NCI-H1105 treated with DMSO at 0.1 percent for 48 hours (cell line): ENCODE results near the gene KDM2A.

Experiments
- DNase-seq: peaks from one replicate; lab custom pipeline; 2025; lab: John Stamatoyannopoulos, UW

Gene KDM2A

GRCh38 chr11:67237574-67237973 lies 118.5 kb downstream of the KDM2A start:
- DNase-seq: no peak

- DNase-seq: no peak
These were observed 120.1 kb downstream of the KDM2A start for GRCh38 chr11:67238894-67239782.

- DNase-seq: peak; percentile 99
These were observed 120.9 kb downstream of the KDM2A start for GRCh38 chr11:67239783-67240575.

DNA sequence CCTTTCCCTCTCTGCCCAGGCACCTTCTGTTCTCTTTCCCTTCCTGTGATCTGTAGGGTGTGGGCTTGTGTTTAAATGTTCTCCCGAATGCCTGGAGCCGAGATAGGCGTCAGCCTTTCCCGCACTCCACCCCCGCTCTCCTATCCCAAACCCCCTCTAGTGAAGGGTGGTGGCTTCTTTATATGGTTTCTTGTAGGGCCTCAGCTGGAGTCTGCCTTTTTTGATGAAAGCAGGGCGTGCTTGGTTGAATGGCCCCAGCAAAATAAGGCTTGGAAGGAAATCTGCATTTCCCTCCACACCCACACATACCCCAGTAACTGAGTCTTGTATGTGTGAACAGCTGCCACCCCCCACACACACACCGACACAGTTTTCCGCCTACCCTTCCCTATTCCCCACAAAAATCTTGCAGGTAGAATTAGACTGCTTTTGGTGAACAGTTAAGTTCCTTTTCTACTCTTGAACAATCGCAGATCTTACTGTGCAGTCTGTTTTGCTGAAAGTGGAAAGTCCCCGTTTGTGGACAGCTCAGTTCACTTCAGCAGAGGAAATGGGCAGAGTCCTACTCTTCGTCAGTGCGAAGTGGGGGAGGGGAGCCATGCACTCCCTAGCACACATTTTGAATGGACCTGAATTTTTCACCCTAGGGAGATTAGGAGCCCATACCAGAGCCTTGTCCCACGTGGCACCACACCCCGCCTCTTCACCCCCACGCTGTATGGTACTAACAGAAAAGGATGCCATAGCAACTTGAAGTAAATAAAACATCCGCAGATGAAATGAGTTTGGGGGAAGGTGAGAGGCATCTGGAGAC lies 121.7 kb downstream of the KDM2A start:
- DNase-seq: peak; percentile 22

DNA sequence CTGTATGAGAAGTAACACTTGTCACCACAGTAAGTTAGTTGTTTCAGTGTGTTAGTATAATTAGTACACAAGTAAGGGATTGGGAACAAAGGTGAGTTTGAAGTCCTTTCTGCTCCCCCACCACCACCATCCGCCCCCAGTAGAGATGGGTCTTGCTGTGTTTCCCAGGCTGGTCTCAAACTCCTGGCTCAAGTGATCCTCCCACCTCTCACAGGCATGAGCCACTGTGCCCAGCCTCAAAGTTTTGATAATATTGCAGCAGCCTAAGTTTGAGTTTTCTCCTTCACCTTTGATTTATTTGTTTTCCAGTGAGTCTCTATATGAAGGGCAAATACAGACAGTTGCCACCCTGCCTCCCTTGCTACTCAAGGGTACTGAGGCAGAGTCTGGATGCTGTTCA lies 123.5 kb downstream of the KDM2A start:
- no peak for DNase-seq

DNA sequence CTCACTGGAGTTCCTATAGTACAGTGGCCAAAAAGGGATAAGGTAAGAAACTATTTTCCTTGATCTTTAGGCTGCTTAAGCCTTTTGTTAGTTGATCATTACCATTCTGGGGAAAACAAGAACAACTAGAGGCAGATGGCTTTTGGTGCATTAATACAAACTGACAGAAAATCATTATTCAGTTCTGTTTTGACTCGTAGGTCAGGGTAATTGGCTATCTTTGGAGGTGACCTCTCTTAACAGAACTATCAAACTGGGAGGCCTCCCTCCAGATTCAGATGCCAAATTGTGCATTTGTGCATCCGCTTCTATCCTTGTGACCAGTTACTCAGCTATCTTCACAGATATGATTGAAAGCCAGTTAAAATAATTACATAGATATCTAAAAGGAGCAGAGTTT lies 124.0 kb downstream of the KDM2A start:
- DNase-seq: no peak

DNA sequence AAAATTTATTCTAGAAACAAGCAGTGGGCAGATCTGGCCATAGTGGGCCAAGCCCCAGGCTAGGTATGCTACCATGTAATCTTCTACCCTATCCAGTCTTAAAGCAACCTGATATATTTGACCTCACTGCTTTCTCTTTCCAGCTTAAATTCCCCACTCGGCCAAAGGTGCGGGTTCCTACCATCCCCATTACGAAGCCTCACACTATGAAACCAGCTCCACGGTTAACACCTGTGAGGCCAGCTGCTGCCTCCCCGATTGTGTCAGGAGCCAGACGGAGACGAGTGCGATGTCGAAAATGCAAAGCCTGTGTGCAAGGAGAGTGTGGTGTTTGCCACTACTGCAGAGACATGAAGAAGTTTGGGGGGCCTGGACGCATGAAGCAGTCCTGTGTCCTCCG lies 126.0 kb downstream of the KDM2A start:
- no peak for DNase-seq

DNA sequence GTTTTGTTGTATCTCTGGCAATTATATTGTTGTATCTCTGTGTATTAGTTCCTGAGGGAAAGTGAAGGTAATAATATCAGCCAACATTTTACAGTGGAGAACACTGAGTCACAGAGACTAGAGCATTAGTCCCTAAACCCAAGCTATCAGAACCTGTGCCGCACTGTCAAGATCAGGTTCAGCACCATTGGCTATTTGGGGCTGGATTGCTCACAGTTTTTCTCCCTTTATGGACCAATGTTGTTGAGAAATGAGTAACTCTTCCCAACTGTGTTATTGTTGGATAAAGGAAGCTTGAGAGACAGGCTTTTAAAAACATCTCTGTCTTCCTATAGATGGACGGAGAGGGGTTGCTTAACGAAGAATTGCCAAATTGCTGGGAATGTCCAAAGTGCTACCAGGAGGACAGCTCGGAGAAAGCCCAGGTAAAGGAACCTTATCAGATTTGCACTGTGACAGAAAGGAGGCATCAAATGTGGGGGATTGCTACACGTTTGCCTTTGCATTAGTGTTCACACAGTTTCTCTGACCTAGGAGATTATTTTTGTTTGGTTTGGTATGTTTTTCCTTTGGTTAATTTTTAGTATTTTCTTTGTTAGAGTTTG lies 129.0 kb downstream of the KDM2A start:
- DNase-seq: no peak

GRCh38 chr11:67248653-67249052 lies 129.6 kb downstream of the KDM2A start:
- DNase-seq: no peak

DNA sequence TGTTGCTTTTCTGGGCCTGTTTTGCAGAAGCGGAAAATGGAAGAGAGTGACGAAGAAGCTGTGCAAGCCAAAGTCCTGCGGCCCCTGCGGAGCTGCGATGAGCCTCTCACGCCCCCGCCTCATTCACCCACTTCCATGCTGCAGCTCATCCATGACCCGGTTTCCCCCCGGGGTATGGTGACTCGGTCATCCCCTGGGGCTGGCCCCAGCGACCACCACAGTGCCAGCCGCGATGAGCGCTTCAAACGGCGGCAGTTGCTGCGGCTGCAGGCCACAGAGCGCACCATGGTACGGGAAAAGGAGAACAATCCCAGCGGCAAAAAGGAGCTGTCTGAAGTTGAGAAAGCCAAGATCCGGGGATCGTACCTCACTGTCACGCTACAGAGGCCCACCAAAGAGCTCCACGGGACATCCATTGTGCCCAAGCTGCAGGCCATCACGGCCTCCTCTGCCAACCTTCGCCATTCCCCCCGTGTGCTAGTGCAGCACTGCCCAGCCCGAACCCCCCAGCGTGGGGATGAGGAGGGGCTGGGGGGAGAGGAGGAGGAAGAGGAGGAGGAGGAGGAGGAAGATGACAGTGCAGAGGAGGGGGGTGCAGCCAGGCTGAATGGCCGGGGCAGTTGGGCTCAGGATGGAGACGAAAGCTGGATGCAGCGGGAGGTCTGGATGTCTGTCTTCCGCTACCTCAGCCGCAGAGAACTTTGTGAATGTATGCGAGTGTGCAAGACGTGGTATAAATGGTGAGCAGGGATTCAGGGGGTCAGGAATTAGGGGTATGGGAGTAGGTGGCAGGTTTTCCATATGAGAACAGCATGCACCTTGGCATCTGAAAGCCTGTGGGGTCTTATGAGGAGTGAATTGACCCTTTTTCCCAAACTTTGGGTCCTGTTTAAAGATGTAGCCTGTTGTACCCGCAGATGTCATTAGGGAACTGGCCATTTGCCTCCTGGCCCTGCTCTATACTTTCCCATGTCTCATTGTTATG lies 131.3 kb downstream of the KDM2A start:
- no peak for DNase-seq

DNA sequence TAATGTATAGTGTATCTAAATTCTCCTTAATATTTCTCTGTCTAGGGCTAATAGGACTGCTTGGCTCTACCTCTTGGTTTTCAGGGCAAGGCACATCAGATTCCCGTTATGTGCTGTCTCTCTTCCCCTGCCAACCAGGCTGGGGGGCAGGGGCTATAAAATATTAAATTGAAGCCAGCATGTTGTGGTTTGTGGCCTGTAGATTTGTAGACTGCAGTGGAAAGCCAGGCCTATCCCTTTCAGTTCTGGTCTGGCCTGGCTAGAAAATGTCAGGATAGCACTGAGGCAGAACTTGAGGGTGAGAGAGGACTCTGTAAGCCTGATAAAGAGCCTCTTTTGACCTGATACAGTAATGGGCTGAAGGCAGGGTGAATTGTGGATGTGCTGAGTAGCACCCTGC lies 132.8 kb downstream of the KDM2A start:
- DNase-seq: no peak

- peak; percentile 11 for DNase-seq
These were observed 133.8 kb downstream of the KDM2A start for GRCh38 chr11:67252831-67253239.

DNA sequence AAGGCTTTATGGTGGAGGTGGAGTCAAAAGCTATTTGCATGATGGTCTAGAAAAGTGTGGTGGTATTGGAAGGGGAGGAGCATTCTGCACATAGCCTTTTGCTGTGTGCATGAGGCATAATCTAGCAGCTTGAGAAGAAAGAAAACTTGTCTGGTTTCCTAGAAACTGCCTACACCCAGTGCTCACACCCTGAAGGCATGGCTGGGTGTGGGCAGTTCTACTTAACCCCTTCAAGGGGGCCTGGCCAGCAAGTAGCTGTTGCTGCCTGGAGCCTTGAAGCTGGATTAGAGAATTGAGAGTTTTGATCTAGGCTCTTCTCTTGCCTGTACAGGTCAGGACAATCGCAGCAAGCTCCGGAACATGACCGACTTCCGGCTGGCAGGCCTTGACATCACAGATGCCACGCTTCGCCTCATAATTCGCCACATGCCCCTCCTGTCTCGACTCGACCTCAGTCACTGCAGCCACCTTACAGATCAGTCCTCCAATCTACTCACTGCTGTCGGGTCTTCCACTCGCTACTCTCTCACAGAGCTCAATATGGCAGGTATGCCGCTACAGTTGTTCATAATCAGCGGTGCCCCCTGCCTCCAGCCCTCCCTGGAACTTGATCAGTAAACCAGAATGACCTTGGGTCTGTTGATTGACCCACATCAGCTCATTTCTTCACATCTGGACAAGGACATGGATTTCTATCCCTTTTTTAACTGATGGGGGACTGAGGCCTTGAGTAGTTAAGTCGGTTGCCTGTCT lies 135.0 kb downstream of the KDM2A start:
- DNase-seq: no peak

GRCh38 chr11:67254798-67255197 lies 135.7 kb downstream of the KDM2A start:
- DNase-seq: no peak

DNA sequence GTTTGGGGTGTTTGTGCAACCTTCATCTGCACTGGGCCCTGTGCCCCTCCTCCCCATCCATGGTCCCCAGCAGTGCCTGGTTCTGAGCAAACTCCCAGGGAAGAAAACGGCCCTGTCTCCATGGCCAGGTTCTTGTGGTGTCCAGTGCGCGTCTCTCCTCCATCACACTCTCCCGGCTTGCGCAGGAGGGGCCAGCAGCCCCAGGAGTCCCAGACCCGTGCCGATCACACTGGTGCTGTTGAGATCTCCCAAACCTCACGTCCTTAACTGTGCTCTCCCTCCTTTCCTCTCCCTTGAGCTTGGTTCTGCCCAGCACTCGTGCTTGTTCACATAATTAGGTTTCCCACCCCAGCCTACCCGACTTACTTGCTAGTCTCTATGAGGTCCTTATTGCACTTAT lies 136.3 kb downstream of the KDM2A start:
- DNase-seq: no peak

- no peak for DNase-seq
These were observed 136.8 kb downstream of the KDM2A start for GRCh38 chr11:67255864-67256263.

GRCh38 chr11:67256477-67257135 lies 137.5 kb downstream of the KDM2A start:
- no peak for DNase-seq

DNA sequence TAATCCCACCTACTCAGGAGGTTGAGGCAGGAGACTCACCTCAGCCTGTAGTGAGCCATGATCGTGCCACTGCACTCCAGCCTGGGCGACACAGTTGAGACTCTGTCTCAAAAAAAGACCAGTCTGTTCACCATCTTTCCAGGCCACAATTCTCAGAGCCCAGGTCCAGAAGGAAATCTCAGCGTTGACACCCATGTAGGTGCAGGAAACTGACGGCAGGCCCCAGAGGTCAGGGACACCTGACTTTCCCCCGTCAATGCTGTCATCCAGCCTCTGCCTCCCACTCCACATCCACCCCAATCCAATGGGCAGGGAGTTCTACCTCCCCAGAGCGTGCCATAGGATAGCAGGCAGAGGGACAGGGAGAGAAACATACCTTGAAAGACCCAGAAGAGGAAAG lies 141.3 kb downstream of the KDM2A start:
- no peak for DNase-seq

GRCh38 chr11:67260885-67261639 lies 142.0 kb downstream of the KDM2A start:
- DNase-seq: peak; percentile 28
